NCI-H446 treated with DMSO at 0.1 percent for 48 hours (cell line): ENCODE measurements around the gene SETBP1.
A peak's percentile ranks its signal among the peaks of the same experiment; 100 is the strongest.

Source experiments
- DNase-seq: peaks from one replicate; lab custom pipeline; 2025; lab: John Stamatoyannopoulos, UW

Gene SETBP1

DNA sequence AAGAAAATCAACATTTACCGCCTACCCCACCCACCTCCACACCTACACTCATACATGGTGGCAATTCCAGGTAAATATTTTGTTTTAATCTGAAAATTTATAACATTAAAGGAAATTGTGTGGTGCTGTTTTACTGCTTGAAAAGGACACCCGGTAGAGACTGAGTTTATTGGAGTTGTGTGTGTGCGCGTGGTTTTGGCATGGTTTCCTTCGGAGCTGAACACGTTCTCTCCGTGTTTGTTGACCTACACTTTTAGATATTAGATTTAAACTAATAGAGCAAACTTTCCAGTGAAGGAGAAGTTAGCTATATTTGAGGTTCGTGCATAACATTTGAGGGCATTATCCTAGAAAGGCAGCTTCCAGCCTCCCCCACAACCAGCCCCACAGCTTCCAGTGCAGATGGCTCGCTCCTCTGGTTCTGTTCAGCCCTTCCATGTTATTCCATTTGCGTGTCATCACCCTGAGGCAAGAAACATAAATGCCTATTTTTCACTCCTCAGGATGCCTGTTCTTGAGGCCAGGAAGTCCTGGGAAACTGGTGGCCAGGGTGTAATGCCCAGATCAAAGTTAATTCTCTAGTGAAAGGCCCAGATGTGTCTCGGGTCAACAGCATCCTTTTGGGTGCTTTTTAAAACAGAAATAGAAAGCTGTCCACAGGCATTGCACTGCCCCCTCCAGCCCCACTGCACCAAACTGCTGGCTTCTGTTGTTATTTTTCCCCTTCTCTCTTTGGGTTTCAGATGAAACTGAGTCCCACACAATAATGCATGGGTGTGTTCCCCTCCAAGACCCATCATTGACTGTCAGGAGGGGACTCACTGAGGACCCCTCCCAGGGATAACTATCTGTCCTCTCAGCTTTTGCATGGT, 190.2 kb downstream of the SETBP1 start:
- DNase-seq, result no peak

DNA sequence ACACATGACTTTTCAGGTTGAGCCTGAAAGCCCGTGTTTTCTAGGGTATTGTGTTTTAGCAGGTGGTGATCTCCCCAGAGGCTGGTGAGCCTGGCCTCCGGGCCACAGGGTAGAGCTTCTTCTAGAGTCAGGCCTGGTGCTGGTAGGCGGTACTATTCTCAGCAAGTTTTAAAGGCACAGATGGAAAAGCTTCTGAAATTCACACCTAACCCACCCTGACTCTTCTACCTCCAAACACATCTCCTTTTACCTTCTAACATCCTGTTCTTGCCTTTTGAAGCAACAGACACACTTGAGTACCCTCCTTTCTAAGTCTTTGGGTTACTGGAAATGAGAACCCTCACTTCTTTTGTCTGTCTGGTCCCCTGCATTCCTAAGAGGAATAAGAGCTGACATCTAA, 191.1 kb downstream of the SETBP1 start:
- no peak for DNase-seq

DNA sequence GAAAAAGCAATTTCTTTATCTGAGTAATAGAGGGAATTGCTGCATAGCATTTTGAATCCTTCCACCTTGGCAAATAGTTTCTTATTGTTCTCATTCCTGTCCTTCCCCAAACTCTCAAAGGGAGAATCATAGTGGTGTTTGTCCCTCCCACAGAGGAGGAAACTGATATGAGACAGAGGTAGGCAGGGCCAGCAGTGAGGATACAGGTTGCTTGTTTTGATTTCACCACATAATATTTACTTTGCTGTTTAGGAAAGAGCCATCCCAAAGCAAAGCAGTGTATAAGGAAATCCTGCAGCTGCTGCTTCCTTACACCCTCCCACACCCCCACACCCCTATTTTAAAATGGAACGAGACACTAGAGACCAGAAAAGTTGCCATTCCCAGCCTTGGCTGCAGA, 195.3 kb downstream of the SETBP1 start:
- DNase-seq, result no peak

DNA sequence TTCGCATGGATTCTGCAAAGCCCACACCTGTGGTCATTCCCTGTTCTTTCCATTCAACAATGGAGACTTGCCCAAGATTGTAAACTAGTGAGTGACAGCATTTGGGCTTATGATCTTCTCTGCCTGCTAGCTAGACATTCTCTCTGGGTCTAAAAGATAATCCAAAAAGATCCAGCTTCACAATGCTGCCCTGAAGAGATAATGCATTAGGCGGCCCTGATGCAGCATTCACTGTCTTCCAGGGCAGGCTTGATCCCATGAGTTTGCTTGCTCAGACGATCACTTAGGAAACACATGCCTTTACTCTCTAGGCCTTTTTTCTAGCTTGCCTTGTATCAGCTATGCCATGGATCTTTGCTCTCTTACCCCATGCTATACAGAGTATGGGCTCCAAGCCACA, 196.1 kb downstream of the SETBP1 start:
- no peak for DNase-seq

DNA sequence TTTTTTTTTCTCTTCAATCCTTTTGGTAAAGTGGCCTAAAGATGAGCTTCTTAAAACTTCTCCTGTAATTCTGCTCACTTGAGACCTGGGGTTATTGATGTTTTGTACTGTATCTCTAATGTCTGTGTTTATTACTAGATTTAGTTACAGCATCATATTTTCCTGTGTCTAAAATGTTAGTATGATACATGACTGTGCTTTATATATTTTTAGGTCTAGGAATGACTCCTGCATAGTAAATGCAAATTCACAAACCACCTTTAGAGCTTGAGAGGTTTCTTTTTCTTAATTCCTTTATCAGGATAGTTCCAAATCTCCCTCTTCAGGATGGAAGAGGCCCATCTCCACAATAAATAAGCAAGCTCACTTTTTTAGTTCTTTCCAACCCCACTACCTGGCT, 197.6 kb downstream of the SETBP1 start:
- no peak for DNase-seq

DNA sequence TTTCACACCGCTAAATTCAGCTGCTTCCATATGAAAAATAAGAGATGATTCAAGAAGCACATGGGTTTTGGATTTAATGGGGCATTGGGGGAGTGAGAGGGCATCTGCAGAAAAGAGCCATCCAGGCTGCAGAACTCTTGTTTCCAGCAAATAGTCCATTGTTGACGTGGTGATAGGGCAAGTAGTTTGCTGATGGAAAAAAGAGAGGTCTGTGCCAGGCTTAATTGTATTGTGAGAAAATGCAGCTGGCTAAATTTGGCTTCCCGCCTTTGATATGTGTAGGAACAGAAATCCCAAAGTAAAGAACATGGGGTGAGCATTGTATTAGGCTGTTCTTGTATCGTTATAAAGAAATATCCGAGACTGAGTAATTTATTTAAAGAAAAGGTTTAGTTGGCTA, 199.5 kb downstream of the SETBP1 start:
- no peak for DNase-seq

DNA sequence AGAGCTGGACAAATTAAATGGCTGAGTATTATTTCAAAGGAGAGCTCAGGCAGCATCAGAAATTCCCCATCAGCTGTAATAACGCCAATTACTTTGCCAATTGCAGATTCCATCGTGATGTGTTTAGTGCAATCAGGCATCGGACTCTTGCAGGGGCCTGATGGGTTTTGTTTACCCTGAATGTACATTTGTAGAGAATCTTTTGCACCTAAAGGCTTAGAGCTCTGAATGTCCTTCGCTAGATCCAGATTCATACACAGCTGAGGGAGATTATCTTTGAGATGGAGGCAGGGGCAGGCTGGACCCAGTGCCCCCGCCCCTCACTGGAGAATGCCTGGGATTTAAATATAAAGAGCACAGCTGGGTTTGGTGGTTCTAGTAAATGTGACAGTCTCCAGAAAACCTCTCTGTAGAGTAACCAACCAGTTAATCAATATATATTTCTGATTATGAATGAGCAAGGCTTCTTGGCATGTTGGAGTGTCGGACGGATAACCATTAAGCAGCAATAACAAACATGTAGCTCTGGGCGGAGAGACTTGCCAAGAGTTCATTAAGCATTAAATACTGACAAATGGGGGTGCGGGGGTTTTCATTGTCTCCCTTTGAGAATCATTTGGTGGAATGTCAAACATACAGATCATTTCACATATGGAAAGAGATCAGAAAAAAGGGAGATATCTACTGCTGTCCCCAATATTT, 200.9 kb downstream of the SETBP1 start:
- DNase-seq, result peak; percentile 10

DNA sequence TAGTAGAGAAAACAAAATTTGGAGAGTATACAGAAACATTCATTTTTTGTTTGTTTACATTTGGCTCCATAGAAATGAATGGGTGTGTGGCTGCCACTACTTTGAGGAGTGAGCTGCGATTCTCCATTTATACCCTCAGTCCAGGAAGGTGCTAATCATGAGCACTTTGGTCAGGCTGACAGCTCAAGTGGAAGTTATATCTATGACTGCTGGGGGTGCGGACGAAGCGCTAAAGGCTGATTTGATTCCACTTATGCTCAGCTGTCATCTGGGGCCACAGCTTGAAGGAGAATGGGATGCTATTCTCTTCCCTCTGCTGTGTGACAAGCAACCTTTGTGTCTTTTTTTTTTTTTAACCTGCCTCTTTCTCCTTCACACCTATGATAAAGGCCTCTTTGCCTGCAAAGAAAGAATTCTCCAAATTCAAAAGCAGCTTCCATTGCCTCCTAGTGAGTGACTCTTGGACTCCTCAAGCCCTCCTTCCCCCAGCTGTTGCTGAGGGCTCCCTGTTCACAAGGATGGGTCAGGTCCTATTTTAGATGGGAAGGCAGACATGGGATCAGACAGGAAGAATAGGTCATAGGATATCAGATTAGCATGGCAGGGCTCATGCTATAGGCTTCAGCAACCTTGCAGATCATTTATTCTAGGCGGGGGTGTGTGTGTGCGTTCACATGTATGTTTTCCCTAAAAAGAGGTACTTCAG, 201.6 kb downstream of the SETBP1 start:
- DNase-seq, result peak; percentile 10

DNA sequence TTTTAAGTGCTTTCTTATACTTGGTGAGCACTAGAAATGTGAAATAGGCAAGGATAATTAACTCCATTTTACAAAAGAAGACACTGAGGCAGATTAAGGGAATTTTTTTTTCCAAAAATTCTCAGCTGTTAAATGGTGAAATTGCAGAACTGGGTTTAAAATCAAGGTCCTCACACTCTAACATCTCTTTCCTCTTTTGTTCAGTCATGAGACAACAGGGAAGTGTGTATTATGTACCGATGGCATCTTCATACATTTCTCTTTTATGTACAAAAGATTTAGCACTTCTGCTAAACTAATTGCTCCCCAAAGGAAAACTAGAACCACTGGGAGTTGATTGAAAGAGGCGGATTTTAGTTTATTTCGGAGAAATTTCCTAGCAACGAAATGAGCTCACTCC, 203.0 kb downstream of the SETBP1 start:
- no peak for DNase-seq

DNA sequence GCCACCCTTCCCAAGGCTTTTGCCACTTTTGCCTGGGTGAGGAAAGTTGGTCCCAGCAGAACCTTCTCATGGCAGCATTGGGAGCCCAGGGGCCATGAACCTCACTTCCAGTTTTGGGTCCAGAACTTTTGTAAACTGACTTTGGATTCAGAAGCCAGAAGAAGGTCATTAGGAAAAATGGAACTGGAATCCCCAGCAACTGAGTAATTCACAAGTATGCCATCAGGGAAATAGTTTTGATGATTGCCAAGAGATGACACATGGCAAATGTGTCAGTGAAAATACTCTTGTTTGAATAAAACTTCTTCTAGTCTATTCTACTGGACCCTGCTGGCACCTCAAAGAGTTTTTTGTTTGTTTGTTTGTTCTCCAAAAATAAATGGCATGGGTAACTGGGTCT, 203.7 kb downstream of the SETBP1 start:
- peak; percentile 67 for DNase-seq

DNA sequence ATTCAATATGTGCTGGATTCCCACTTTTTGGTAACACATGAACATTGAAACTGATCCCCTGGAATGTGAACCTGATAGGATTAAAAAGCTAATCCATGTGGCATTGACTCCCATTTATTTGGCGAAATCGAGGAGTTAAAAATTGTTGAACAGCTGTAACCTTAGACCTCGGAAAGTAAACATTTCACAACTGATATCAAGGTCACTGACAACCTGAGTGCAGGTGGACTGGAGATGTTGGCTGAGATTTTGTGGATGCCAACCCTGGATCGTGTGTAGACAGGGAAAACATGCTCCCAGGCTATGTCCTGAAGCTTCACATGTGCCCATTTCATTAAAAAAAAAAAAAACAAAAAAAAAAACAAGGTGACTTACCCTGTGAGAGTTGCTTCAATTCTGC, 204.8 kb downstream of the SETBP1 start:
- no peak for DNase-seq

DNA sequence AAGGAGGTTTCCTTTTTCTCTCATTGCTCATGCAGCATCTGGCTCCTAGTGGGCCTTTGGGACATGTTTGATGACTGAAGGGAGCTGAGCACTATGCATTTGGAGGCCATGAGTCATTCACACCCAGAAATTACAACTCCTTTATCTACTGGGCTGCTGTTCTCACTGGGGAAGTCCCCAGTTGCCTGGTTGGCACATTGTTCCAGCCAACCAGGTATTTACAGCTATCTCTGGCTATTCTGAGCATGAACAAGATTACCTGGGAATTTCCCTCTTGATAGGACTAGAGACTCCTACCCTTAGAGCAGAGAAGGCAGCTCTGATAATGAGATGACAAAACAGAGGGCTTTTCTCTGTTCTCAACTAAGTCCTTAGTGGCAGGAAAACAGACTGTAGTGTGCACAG, 206.5 kb downstream of the SETBP1 start:
- DNase-seq, result peak; percentile 17

DNA sequence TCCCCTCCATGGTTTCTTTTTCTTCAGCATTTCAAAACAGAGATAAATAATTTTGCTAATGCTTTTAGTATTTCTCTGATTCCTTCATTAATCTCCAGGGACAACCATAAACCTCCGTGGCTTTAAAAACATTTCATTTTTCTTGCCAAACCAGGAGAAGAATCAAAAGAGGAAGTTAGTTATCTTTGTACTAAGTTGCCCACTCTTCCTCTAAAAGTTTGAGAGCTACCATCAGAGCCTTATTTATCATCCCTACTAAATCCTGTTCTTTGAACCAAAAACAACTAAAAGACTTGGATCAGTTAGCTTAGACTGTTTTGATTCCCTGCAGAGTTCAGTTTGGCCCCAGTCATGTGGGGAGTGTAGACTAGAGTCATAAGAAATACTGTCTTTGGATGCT, 208.4 kb downstream of the SETBP1 start:
- DNase-seq, result no peak

DNA sequence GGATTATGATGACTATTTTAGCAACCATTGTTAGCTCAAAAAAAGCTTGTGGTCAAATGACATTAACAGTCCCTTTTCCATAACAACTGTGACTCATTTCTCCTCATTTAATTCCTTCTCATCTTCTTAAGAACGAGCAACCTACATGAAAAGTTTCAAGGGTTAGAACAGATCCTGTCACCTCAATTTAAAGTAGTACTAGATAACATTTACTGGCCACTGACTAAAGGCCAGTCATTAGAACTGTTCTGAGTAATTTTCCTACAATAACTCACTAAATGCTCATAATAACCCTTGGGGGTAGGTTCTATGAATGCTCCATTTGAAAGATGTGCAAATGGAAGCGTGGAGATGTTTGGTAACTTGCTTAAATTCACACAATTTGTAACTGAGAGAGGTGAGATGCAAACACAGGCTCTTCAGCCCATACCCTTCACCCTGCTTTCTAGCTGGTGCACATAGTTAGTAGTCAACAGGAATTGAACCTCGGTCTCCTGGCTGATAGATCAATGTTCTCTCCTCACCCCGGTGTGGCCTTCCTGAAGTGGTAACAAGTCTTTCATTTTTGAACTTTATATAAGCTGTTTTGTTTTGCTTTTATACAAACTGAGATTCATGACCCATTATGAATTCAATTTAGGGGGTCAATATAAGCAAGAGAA, 212.5 kb downstream of the SETBP1 start:
- no peak for DNase-seq

DNA sequence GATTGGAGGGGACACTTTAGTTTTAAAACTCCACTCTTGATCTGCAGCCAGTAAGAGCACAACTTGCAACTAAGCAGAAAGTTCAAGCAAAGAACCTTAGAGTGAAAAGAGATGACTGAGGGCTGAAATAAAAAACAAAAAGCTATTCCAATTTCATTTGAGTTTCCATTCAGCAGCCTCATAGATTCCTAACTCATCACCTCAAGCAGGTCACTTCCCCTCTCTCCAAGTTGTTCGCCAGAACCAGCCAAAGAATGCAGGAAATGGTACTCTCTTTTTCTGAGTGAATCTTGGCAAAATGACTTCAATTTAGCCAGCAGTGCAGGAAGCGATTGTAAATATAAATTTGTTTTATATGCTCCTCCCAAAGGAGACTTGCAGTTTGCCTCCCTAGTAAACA, 213.3 kb downstream of the SETBP1 start:
- DNase-seq, result no peak

DNA sequence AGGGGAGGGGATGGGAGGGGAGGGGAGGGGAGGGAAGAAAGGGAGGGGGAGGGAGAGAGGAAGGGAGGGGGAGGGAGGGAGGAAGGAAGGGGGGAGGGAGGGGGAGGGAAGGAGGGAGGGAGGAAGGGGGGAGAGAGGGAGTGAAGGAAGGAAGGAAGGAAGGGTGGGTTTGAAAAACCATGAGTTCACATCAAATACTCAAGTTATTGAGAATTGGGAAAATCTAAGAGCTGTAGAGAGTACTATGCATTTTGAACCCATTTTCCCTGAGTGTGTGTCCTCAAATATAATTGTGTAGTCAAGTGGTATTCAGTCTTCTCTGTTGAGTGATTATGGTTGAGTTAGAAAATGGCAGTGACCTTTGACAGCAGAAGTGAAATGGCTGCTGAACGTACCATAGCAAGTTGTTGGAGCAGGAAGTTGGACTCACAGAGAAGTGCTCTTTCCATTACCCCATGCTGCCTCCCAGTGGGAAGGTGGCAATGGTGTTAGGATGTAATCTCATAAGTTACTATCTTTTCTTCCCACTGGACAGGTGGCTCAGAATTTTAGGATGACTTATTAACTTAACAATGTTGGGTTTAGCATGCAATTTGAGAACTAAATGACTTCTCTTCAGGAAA, 214.6 kb downstream of the SETBP1 start:
- peak; percentile 11 for DNase-seq

DNA sequence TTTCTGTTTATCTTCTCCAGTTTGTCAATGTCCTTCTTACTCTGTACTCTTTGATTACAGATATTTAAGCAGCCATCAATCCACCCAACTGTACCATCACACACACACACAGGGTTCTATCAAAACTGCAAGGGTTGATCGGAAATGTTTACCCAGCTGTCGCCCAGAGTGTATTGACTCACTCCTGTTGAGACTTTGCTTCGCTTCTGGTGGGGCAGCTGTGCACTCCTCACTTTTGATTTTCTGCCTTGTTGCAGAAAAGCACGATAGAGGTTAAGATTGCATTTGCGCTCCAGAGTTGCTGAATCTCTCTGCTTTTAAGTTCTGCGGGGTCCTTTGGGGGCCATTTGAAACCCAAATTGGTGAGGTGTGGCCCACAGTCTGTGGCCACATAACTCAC, 216.2 kb downstream of the SETBP1 start:
- DNase-seq, result peak; percentile 13

DNA sequence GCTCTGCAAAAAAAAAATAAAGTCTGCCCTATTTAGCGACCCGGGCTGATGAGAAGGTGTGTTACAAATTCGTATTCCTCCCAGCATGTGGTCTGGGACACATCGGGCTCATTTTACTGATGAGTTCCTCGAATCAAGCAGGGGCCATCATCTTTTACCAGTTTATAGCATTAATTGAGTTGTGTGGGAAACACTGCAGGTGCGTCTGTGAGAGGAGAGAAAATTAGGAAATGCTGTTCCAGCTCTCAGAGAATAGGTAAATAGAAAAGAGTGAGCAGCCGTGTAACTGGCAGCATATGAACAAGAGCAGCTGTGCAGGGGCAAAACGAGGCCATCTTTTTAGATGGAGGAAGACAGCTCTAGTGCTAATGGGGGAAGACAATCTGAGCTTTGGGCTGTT, 216.7 kb downstream of the SETBP1 start:
- DNase-seq, result no peak

DNA sequence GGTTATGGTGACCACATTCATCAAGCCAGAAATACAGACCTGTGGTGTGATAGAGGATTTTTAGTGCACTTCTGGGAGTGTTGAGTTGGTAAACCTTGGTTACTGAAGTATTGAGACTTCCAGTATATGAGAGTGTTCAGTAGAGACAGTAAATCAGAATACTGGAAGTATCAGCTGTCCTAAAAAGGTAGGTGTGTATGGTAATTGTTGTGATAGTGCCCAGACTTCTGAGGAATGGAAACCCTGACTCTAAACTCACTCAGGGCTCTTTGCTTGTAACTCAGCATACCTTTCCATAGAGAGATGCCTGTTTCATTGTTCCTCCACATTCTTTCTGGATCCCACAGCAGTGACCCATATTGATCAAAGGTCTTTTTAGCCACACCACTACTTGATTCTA, 217.1 kb downstream of the SETBP1 start:
- no peak for DNase-seq

DNA sequence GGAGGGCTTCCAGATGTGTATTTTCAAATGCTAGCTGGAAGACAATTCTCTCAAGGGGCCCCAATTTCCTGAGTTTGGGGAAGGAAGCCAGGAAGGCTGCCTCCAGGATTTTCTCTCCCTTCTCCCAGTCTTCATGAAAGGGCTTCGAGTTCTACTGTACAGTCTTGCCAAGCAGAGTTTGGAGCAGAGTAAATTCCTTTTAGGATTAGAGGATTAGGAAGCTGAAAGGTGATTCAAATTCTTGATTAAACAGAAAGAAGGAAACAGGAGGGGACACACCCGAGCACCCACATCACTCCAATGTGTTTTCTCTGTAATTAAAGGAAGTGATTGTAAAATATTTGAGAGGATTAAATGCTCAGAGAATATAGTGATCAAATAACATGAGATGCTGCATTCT, 217.8 kb downstream of the SETBP1 start:
- DNase-seq, result no peak

DNA sequence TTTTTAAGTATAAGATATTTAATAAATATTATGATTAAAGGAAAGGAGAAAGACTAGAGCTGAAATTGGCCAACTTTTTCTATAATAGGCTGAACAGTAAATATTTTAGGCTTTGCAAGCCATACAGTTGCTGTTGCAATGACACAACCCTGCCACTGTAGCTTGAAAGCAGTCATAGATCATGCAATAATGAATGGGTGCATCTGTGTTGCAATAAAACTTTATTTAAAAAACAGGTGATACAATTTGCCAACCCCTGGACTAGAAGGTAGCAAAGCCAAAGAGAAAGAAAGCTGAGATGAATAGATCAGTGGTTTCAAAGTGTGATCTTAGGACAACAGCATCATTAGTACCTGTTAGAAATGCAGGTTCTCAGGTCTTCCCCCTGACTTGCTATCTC, 219.1 kb downstream of the SETBP1 start:
- DNase-seq, result no peak

DNA sequence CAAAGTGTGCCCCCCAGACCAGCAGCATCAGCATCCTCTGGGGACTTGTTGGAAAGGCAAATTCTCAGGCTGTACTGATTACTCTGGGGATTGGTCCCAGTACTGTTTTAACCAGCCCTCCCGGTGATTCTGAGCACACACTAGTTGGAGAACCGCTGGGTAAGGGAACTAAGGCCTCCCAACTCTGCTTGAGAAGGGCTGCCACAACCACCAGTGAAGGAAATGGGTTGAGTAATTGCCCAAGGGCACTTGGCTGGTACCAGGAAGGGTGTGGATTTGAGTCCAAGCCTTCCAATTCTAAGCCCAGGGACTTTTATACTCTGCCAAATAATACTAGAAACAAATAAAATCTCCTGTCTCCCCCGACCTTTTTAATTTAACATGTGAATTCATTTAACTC, 219.9 kb downstream of the SETBP1 start:
- no peak for DNase-seq
